ENCODE measurements around the gene SCML1. TPM values are rescaled to one million over a fixed set of nuclear protein-coding genes. Genes with fewer than 3 reads are reported as not detected.
"Not testable (repeated sequence)": the region's sequence is repeated elsewhere in the genome, so short reads cannot be mapped to it uniquely, and the experiment has no call there.

Gene SCML1
- total RNA-seq, 4 donors from 2014 or later, result 14.9 to 18.8 (median 16.6) TPM

- H3K9me3 ChIP-seq, result no peaks in the 10 kb centered on the region
- no peaks in the 10 kb centered on the region for H3K4me1 ChIP-seq
- H3K4me3 ChIP-seq, result no peak overlapping the region
- H3K36me3 ChIP-seq, result no peaks in the 10 kb centered on the region
- H3K27me3 ChIP-seq, result no peaks in the 10 kb centered on the region
- TF ChIP-seq POLR2A (IDR thresholded peaks at IDR 0.05), result no peak
- WGBS, 2 donors, result 67 to 68% methylated on average over 3 of the region's 3 CpGs
- no peak overlapping the region for H3K27ac ChIP-seq
- no peak for DNase-seq (ENCODE audit: low spot score in 2 of 2)
These were observed 32.5 kb downstream of the SCML1 start for GRCh38 chrX:17769701-17770269.

GRCh38 chrX:17773221-17773876, 36.1 kb downstream of the SCML1 start:
- Histone ChIP-seq H3K9me3 (no peaks in the 10 kb centered on the region), H3K27me3 (peaks cover 0 to 5% of the 10 kb centered on the region in 2 donors), H3K4me1 (no peaks in the 10 kb centered on the region), H3K36me3 (no peaks in the 10 kb centered on the region), H3K27ac (no peak overlapping the region), H3K4me3 (no peak overlapping the region)
- WGBS, 2 donors, result 76 to 82% methylated on average over 8 of the region's 8 CpGs
- DNase-seq (ENCODE audit: low spot score in 2 of 2), result no peak
- TF ChIP-seq EP300 (IDR thresholded peaks at IDR 0.05) (no peak), POLR2A (IDR thresholded peaks at IDR 0.05) (no peak), CTCF (IDR thresholded peaks at IDR 0.05) (no peak)

- Histone ChIP-seq H3K4me3 (no peak overlapping the region), H3K9me3 (no peaks in the 10 kb centered on the region), H3K36me3 (no peaks in the 10 kb centered on the region), H3K27me3 (peaks cover 0 to 5% of the 10 kb centered on the region in 2 donors), H3K27ac (no peak overlapping the region), H3K4me1 (no peaks in the 10 kb centered on the region)
- no peak for DNase-seq (ENCODE audit: low spot score in 2 of 2)
- no peak for TF ChIP-seq CTCF (IDR thresholded peaks at IDR 0.05)
- TF ChIP-seq EP300 (IDR thresholded peaks at IDR 0.05), result no peak
- no peak for TF ChIP-seq POLR2A (IDR thresholded peaks at IDR 0.05)
- WGBS, 2 donors, result 71 to 78% methylated on average over 1 of the region's 1 CpG
These were observed 36.8 kb downstream of the SCML1 start for GRCh38 chrX:17774053-17774452.

- Histone ChIP-seq H3K9me3 (no peaks in the 10 kb centered on the region), H3K27me3 (peaks cover 0 to 5% of the 10 kb centered on the region in 2 donors), H3K4me3 (no peak overlapping the region), H3K4me1 (no peaks in the 10 kb centered on the region), H3K36me3 (no peaks in the 10 kb centered on the region), H3K27ac (no peak overlapping the region)
- 53 to 75% methylated on average over 2 of the region's 2 CpGs for WGBS, 2 donors
- DNase-seq (ENCODE audit: low spot score in 2 of 2), result no peak
- no peak for TF ChIP-seq CTCF (IDR thresholded peaks at IDR 0.05)
- no peak for TF ChIP-seq EP300 (IDR thresholded peaks at IDR 0.05)
- no peak for TF ChIP-seq POLR2A (IDR thresholded peaks at IDR 0.05)
These were observed 41.7 kb downstream of the SCML1 start for GRCh38 chrX:17778997-17779396.

GRCh38 chrX:17779434-17779833, 42.1 kb downstream of the SCML1 start:
- Histone ChIP-seq H3K27me3 (peaks cover 0 to 5% of the 10 kb centered on the region in 2 donors), H3K4me3 (no peak overlapping the region), H3K27ac (no peak overlapping the region), H3K4me1 (no peaks in the 10 kb centered on the region), H3K36me3 (no peaks in the 10 kb centered on the region), H3K9me3 (no peaks in the 10 kb centered on the region)
- DNase-seq (ENCODE audit: low spot score in 2 of 2), result no peak
- no peak for TF ChIP-seq POLR2A (IDR thresholded peaks at IDR 0.05)
- no peak for TF ChIP-seq CTCF (IDR thresholded peaks at IDR 0.05)
- no peak for TF ChIP-seq EP300 (IDR thresholded peaks at IDR 0.05)
- WGBS, 2 donors, result 83 to 88% methylated on average over 4 of the region's 4 CpGs

- DNase-seq (ENCODE audit: low spot score in 2 of 2); H3K4me3 ChIP-seq: not testable (repeated sequence)
- 53 to 66% methylated on average over 3 to 26 of the region's 31 CpGs for WGBS, 2 donors
These were observed 49.5 kb downstream of the SCML1 start for GRCh38 chrX:17786554-17787347.

More at GRCh38 chrX:17786554-17787347, 49.5 kb downstream of the SCML1 start:
- H3K27me3 ChIP-seq, H3K4me1 ChIP-seq, H3K27ac ChIP-seq, H3K9me3 ChIP-seq, H3K36me3 ChIP-seq: not testable (repeated sequence)

Measured in tibial nerve (tissue), 4 donors.